ENCODE measurements around the gene PCSK9.
"Not testable (repeated sequence)": the region's sequence is repeated elsewhere in the genome, so short reads cannot be mapped to it uniquely, and the experiment has no call there.

Gene PCSK9

DNA sequence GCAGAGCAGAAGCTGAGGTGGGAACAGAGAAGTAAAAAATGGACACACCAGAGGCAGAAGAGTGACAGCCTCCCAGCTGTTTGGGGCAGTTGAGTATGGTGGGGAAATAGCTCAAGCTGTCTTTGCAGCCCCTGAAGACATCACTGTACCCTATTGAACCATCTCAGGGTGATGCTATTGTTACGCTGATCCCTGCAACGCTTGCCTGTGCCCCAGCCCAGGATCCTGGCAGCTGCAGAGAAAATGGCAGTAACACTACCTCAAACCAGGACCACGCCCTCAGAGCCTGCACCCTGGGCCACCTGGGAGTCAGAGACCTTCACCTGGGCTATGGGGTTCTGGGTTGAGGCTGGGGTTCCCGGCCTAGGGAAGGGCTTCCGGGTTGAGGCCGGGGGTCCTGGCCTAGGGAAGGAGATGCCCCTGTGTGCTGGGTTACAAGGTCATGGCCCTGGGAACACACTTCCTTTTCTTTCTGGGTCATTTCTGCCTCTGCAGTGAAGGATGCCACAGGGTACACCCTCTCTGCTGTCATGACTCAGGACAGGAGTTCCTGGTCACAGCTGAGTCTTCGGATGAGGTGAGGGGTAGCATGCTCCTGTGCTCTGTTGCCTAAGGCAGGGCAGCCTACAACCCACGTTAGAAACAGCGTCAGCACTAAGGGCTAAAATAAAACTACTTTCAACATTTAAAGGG, 29.0 kb upstream of the PCSK9 start:
- no peak for DNase-seq

DNA sequence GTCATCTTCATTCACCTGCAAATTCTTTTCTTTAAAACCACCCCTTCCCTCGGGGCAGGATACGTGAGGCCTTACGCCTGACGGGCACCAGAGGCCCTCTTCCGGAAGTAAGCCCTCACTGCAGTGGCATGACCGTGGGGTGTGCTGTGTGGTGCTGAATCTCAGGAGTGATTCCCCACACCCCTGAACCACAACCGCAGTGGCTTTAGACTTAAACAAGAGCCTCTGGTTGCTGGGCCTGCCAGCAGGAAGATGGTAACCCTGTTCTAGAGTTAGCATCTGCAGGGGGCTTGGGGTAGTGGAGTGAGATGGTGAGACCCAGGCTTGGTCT, 28.5 kb upstream of the PCSK9 start:
- no peak for DNase-seq

DNA sequence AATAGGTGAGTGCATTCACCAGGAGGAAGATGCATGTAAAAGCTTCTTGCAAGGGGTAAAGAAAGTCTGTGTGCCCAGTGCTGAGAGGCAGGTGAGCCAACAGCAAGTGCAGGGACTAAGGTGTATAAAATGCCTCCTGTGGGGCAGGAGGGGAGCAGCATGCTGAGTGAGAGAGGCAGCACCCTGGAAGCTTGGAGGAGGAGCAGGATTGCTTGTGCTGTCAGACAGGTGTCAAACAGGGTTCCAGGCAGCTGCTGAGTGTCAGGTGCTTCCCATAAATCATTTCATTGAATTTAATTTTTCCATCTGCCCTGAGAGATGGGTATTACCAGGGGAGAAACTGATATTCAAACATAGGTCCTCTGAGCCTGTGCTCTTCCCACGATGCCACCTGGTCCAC, 26.7 kb upstream of the PCSK9 start:
- DNase-seq: no peak

DNA sequence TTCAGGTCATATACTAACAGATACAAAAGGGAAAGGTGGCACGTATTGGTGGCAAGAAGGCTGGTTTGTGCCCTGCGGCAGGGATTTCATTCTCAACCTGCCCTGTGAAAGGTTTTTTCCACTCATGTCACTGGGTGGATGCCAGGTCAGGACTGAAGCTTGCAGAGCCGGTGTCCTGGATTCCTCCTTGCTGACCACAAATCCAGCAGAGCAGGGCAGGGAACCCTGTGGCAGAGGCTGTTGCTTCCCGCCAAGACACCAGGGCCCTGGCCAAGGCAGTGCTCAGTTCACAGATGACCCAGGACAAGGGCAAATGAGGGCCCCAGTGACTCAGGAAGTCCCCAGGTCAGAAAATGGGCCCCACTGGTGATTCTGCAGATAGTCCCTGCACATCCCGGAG, 24.2 kb upstream of the PCSK9 start:
- no peak for DNase-seq

DNA sequence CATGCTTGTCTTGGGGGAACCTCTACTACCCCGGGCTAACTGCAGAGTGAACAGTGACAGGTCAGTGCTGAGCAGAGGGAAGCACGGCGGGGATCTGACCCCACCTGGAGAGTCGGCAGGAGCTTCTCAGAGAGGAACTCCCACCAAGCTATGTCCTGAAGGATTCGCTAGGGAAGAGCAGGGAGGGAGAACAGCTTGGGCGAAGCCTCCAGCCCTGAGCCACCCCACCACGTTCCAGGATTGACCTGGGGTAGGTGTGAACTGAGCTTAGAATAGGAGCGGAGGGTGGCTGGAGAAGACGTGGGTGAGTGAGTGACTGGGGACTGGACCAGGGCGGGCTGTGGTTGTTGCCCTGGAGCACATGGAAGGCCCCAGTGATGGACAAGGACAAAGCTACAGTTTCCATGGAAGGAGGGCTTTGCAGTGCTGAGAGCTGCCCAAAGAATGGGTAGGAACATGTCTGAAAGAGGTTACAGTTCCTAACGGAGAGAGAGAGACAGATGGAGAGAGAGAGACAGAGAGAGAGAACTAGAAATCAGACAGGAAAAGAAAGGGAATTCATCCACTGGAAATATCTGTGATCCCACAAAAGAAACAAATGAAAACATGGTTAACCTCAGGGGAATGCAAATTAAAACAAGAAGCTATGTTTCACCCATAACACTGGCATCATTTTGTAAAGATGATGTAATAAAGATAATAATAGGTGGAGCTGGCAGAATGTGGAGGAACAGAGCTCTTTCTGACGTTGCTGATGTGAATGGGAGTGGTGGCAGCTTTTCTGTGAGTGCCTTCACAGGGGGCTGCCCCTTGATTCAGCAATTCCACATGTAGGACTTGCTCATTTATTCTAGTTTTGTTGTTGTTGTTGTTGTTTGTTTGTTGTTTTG, 23.4 kb upstream of the PCSK9 start:
- no peak for DNase-seq

DNA sequence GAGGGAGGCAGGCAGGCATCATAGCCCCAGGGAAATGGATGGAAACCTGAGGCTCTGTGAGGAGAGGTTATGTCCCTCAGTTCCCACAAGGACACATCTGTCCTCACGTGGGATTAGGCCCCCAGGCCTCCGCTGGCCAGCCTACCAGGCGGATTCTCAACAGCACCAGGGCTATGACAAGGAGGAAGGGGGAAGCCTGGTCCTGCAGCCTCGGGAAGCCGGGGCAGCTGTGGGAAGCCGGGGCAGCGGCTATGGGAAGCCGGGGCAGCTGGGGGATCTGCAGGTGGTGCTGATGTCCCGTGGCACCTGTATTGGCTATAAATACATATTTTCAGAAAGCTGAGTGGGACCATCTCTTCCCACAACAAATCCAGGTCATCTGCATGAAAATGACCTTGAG, 21.0 kb upstream of the PCSK9 start:
- DNase-seq: no peak

DNA sequence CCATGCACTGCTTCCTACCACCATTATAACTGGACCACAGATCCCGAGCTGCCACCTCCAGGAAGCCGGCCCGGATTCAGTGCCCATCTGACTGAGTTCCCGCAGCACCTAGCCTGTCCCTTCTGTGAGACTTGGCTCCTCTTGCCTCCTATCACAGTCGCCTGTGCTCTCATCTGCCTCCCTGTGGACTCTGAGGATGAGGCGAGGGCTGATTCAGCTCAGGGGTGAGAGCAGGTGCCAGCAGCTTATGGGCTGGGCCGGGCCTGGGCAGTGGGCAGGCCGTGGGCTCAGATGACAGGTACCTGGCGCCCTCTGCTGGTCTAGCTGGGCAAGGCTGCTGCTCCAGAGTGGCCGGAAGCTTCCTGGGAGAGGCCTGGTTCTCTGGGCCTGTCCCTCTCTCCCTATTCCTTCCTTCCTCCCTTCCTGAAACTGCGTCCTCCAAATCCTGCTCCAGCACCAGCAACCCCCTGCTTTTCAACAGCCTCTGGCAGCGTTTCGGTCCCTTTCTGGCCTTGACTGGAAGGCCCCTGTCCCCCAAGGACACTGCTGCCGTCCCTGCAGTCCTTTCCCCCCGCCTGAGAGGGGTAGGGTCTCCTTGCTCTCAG, 17.3 kb upstream of the PCSK9 start:
- peak; percentile 61 for DNase-seq

DNA sequence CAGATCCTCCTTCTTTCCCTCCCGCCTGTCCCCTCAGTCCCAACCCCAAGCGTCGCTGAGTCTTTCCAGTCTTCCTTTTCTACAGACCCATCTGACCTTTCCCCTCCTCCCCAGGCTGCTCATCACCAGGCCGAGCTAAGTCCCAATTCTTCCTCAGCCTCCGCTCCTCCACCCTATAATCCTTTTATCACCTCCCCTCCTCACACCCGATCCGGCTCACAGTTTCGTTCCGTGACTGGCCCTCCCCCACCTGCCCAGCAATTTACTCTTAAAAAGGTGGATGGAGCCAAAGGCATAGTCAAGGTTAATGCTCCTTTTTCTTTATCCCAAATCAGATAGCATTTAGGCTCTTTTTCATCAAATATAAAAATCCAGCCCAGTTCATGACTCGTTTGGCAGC, 15.2 kb upstream of the PCSK9 start:
- DNase-seq: not testable (repeated sequence)

DNA sequence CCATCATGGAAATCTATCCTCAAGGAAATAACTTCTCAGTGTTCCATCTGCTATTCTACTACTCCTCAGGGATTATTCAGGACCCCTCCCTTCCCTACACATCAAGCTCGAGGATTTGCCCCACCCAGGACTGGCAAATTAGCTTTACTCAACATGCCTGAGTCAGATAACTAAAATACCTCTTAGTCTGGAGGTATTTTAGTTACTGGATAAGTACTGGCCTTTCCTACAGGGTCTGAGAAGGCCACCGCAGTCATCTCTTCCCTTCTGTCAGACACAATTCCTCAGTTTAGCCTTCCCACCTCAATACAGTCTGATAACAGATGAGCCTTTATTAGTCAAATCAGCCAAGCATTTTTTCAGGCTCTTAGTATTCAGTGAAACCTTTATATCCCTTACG, 12.7 kb upstream of the PCSK9 start:
- not testable (repeated sequence) for DNase-seq

DNA sequence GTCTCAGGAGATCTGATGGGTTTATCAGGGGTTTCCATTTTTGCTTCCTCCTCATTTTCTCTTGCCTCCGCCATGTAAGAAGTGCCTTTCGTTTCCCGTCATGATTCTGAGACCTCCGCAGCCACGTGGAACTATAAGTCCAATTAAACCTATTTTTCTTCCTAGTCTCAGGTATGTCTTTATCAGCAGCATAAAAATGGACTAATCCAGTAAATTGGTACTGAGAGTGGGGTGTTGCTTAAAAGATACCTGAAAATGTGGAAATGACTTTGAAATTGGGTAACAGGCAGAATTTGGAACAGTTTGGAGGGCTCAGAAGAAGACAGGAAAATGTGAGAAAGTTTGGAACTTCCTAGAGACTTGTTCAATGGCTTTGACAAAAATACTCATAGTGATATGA, 8.2 kb upstream of the PCSK9 start:
- DNase-seq: not testable (repeated sequence)

DNA sequence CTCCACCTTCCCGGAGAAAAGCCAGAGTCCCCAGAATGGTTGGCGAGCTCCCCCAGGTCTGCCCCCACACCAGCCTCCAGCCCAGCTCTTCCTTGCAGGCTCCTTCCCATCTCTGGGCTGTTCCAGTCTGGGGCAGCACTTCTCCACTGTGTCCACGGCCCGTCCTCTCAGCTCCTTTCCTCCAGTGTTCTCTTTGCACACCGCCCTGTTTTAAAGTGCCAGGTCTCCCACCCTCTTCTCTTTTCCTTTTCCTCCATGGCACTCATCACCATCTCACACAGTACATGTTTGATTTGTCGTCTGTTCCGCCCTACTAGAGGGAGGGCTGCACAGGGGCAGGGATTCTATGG, 6.1 kb upstream of the PCSK9 start:
- DNase-seq: no peak

DNA sequence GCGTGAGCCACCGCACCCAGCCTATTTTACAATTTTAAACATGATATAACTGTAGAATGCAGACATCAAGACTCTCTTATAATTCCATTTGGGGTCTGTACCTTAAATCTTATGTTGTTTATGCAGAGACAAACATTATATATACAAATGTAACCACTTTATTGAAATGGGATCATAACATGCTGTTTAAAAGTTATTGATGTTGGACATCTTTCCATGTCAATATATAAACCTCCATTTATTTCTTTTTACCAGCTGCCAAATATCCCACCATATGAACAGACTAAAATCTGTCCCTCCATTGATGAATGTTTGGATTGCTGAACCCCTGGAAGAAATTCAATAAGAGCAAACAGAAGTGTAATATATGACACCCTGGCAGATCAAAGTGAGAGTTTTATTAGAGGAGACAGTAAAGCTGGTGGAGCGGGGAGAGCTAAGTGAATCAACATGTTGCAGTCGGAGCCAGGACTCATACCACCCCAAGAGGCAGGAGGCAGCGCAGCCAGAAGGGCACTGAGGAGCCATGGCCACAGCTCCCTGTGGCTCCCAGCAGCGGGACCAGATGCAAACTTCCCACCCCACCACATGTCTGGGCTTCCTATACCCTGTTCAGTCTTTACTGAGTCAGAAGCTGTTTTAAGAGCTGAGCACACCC, 4.7 kb upstream of the PCSK9 start:
- DNase-seq: no peak

DNA sequence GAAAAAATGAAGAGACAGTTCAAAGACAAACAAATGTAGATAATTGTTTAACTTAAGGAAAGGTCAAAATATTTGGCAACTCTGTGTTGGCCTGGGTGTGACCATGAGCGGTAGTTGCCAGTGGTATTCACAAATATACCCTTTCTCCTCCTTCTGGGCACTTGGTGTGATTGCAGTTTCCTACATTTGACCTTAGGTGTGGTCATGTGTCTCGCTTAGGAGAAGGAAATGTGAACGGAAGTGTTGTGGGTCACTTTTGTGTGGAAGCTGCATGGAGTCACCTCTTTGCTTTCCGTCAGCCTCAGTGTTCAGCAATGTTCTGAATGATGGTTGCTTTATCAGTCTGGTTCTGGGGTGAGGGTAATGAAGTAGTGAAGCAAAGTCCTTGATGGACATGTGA, 3.4 kb upstream of the PCSK9 start:
- DNase-seq: no peak

DNA sequence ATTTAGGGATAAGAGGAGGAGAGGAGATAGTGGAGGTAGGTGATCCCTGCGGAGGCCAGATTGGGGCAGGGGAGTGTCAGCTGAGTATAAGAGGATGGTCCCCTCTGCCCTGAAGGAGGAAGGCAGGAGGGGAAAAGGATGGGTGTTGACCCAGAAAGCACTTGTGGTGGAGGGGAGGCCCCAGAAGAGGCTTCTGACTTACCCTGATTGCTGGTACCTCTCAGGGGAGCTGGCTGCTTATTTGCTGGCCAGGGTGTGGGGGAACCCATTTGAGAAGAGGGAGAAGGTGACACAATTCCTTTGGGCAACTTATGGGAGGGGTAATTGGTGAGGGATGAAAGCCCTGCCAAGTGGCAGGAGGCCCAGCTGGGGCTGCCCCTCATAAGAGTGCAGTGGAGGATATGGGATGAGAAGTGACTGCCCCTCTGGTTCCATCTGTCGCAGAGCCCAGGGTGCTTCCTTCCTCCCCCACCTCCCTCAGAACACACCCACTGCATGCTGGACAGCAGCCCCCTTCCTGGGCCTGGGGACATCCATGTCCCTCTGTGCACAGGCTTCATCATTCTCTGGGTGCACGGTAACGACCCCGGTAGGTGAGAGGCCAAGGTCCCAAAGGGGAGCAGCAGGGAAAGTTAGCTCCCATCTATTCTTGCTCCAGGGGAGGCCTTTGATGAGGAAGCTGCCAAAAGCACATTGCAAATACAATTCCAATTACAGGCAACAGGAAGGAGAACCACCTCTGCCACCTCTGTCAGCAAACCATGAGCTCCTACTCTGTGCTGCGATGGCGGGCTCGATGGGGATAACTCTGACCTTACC, 1.4 kb upstream of the PCSK9 start:
- no peak for DNase-seq

DNA sequence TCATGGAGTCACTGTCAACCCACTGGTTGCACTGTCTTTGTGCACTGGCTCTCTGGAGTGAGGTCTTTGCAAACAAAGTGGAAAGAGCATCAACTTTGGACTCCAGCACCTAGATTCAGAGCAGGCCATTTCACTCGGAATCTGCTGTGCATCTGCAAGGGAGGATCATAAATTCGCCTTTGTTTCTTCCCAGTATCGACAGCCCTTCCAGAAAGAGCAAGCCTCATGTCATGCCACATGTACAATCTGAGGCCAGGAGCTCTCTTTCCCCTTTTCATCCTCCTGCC, 853 bp upstream of the PCSK9 start:
- no peak for DNase-seq

DNA sequence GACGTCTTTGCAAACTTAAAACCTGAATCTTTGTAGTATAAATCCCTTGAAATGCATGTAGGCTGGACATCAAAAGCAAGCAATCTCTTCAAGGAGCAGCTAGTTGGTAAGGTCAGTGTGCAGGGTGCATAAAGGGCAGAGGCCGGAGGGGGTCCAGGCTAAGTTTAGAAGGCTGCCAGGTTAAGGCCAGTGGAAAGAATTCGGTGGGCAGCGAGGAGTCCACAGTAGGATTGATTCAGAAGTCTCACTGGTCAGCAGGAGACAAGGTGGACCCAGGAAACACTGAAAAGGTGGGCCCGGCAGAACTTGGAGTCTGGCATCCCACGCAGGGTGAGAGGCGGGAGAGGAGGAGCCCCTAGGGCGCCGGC, 390 bp upstream of the PCSK9 start:
- no peak for DNase-seq

DNA sequence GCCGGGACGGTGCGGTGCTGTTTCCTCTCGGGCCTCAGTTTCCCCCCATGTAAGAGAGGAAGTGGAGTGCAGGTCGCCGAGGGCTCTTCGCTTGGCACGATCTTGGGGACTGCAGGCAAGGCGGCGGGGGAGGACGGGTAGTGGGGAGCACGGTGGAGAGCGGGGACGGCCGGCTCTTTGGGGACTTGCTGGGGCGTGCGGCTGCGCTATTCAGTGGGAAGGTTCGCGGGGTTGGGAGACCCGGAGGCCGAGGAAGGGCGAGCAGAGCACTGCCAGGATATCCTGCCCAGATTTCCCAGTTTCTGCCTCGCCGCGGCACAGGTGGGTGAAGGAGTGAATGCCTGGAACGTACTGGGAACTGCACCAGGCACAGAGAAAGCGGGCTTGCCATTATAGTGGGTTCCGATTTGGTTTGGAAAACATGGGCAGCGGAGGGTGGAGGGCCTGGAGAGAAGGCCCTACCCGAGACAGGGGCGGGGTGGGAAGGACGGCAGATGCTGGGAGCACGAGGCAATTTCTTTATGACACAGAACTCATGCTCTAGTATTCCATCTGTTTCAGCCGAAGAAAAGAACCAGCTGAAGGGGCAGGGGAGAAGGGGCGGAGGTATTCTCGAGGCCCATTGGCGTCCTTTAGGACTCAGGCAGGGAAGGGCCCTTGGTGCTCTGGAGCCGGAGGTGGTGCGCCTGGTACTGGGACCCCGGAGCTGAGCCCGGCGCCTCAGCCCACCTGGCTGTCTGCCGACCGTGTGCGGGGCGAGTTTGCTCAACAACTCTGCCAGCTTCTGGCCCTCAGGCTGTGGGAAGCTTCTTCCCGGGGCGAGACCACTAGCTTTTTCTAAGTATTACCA, 960 bp downstream of the PCSK9 start:
- no peak for DNase-seq

DNA sequence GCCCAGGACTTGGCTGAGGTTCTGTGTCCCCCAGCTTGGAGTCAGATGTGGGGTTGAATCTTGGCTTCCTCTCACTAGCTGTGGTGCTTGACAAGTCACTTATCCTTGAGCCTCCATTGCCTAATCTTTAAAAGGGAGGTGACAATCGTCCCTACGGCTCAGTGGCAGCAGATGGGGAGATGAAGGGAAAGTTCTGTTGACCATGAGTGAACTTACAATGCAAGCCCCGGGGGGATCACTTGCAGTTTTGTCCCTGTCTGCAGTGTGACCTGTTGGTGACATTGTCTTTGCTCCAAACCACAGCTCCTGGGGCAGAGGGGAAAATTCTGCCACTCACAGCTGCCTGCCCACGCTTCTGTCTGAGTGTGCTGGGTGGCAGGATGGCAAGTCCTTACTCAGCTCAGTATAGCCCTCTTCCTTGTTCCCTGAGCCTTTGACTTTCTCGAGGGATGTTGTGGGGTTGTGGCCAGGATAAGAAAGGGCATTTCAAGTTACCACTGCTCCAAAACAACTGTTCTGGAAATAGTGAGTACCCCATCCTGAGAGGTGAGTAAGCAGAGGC, 1.7 kb downstream of the PCSK9 start:
- DNase-seq: no peak

DNA sequence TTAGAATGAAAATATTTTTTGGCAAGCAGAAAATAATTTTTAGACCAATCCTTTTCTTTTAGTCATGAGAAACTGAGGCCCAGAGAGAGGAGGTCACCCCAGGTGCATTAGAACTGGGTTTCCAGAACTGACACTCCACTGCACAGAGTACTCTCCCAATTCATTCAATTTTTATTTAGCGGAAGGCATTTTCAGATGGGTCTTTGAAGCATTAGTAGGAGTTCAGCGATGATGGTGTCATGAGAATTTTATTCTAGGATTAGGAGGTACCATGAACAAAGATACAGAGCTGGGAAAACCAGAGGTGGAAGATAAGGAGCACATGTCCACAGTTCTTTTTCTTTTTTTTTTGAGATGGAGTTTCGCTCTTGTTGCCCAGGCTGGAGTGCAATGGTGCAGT, 2.3 kb downstream of the PCSK9 start:
- DNase-seq: no peak

DNA sequence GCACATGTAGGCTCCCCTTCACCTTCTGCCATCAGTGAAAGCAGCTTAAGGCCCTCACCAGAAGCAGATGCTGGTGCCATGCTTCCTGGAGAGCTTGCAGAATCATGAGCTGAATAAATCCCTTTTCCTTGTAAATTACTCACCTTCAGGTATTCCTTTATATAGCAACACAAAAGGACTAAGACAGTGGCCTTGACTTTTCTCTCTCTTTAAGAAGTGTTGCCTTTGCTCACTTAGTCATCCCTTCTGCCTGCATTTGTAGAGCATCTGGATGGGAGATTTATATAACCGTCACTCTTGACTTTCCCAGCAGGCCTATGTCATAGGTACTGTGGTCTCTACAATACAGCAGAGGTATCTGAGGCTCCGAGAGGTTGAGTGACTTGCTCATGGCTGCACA, 3.7 kb downstream of the PCSK9 start:
- no peak for DNase-seq

DNA sequence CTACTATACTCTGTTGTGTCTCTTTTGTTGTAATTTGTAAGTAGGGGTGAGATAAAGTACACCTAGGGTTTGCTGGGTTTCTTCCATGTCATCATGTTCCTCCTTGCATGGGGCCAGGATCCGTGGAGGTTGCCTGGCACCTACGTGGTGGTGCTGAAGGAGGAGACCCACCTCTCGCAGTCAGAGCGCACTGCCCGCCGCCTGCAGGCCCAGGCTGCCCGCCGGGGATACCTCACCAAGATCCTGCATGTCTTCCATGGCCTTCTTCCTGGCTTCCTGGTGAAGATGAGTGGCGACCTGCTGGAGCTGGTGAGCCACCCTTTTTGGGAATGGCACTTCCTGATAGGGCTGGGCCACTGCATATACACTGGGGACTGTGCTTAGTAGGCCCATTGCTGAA, 4.4 kb downstream of the PCSK9 start:
- no peak for DNase-seq
